Measurements from ENCODE around the gene DNAH10. TPM values are rescaled to one million over a fixed set of nuclear protein-coding genes. Genes with fewer than 3 reads are reported as not detected.

The DNAH10 gene
- total and polyA plus RNA-seq, 9 donors = 0.05 to 20.2 (median 0.72) TPM

- intact Hi-C loops (cut with DNase I) = no loop called here
- 19 to 29% (median 20%) methylated on average over 3 of the region's 3 CpGs for WGBS, 3 donors
- DNase-seq = no peak
- no peaks in the 10 kb centered on the region for H3K36me3 ChIP-seq
- no peak overlapping the region for H3K27ac ChIP-seq
- no peak overlapping the region for H3K4me3 ChIP-seq
- no peaks in the 10 kb centered on the region for H3K27me3 ChIP-seq
- H3K9me3 ChIP-seq = no peaks in the 10 kb centered on the region
- no peak for TF ChIP-seq POLR2A (IDR thresholded peaks at IDR 0.05)
- no peak for TF ChIP-seq EP300 (IDR thresholded peaks at IDR 0.05)
- no peak for TF ChIP-seq CTCF (IDR thresholded peaks at IDR 0.05)
- H3K4me1 ChIP-seq (ENCODE audit: insufficient read depth) = no peaks in the 10 kb centered on the region
Observed at GRCh38 chr12:123860377-123860776, 98.3 kb downstream of the DNAH10 start.

- H3K9me3 ChIP-seq = no peaks in the 10 kb centered on the region
- TF ChIP-seq POLR2A (IDR thresholded peaks at IDR 0.05) (no peak), CTCF (IDR thresholded peaks at IDR 0.05) (no peak), EP300 (IDR thresholded peaks at IDR 0.05) (no peak)
- H3K27me3 ChIP-seq = no peaks in the 10 kb centered on the region
- no peaks in the 10 kb centered on the region for H3K36me3 ChIP-seq
- WGBS, 3 donors = 75 to 89% (median 83%) methylated on average over 4 of the region's 4 CpGs
- no peaks in the 10 kb centered on the region for H3K4me1 ChIP-seq (ENCODE audit: insufficient read depth)
- no peak for DNase-seq
- no peak overlapping the region for H3K27ac ChIP-seq
- intact Hi-C loops (cut with DNase I) = no loop called here
- no peak overlapping the region for H3K4me3 ChIP-seq
Observed at GRCh38 chr12:123861392-123861791, 99.3 kb downstream of the DNAH10 start.

- H3K27me3 ChIP-seq = no peaks in the 10 kb centered on the region
- 75 to 91% (median 85%) methylated on average over 1 of the region's 1 CpG for WGBS, 3 donors
- H3K4me3 ChIP-seq = no peak overlapping the region
- no peaks in the 10 kb centered on the region for H3K4me1 ChIP-seq (ENCODE audit: insufficient read depth)
- no peak overlapping the region for H3K27ac ChIP-seq
- intact Hi-C loops (cut with DNase I) = no loop called here
- DNase-seq = no peak
- no peaks in the 10 kb centered on the region for H3K9me3 ChIP-seq
- no peak for TF ChIP-seq CTCF (IDR thresholded peaks at IDR 0.05)
- no peak for TF ChIP-seq POLR2A (IDR thresholded peaks at IDR 0.05)
- no peak for TF ChIP-seq EP300 (IDR thresholded peaks at IDR 0.05)
- no peaks in the 10 kb centered on the region for H3K36me3 ChIP-seq
Observed at GRCh38 chr12:123867141-123867540, 105.0 kb downstream of the DNAH10 start.

- no peak overlapping the region for H3K4me3 ChIP-seq
- H3K36me3 ChIP-seq = no peaks in the 10 kb centered on the region
- no peaks in the 10 kb centered on the region for H3K27me3 ChIP-seq
- no peak for DNase-seq
- no peaks in the 10 kb centered on the region for H3K4me1 ChIP-seq (ENCODE audit: insufficient read depth)
- 88 to 91% (median 90%) methylated on average over 10 of the region's 10 CpGs for WGBS, 3 donors
- intact Hi-C loops (cut with DNase I) = no loop called here
- TF ChIP-seq POLR2A (IDR thresholded peaks at IDR 0.05) (no peak), CTCF (IDR thresholded peaks at IDR 0.05) (no peak), EP300 (IDR thresholded peaks at IDR 0.05) (no peak)
- no peak overlapping the region for H3K27ac ChIP-seq
- no peaks in the 10 kb centered on the region for H3K9me3 ChIP-seq
Observed at GRCh38 chr12:123868791-123869190, 106.7 kb downstream of the DNAH10 start.

- no peaks in the 10 kb centered on the region for H3K4me1 ChIP-seq (ENCODE audit: insufficient read depth)
- H3K4me3 ChIP-seq = no peak overlapping the region
- DNase-seq = no peak
- WGBS, 3 donors = 79 to 87% (median 80%) methylated on average over 3 of the region's 3 CpGs
- no peaks in the 10 kb centered on the region for H3K9me3 ChIP-seq
- no peak overlapping the region for H3K27ac ChIP-seq
- H3K36me3 ChIP-seq = no peaks in the 10 kb centered on the region
- intact Hi-C loops (cut with DNase I) = no loop called here
- no peaks in the 10 kb centered on the region for H3K27me3 ChIP-seq
- no peak for TF ChIP-seq CTCF (IDR thresholded peaks at IDR 0.05)
- TF ChIP-seq EP300 (IDR thresholded peaks at IDR 0.05) = no peak
Observed at GRCh38 chr12:123873793-123874192, 111.7 kb downstream of the DNAH10 start.
